Dedifferentiated amniotic fluid mesenchymal stem cell (primary cell): Measurements from ENCODE around the gene RTCB.
"Not testable (repeated sequence)": the region's sequence is repeated elsewhere in the genome, so short reads cannot be mapped to it uniquely, and the experiment has no call there.

Experiments
- DNase-seq: peaks from one replicate; pipeline ENCODE4 v3.0.0-alpha.2; 2016; ENCODE audit errors: extremely low spot score

Gene RTCB

GRCh38 chr22:32389685-32390084 lies 22.4 kb downstream of the RTCB start:
- DNase-seq = no peak

GRCh38 chr22:32385681-32386080 lies 26.4 kb downstream of the RTCB start:
- no peak for DNase-seq

GRCh38 chr22:32380991-32381390 lies 31.1 kb downstream of the RTCB start:
- no peak for DNase-seq

- no peak for DNase-seq
Observed at GRCh38 chr22:32378707-32379272, 33.3 kb downstream of the RTCB start.

GRCh38 chr22:32376681-32377080 lies 35.4 kb downstream of the RTCB start:
- no peak for DNase-seq

GRCh38 chr22:32375678-32376450 lies 36.2 kb downstream of the RTCB start:
- DNase-seq = no peak

- no peak for DNase-seq
Observed at GRCh38 chr22:32364210-32364609, 47.8 kb downstream of the RTCB start.

GRCh38 chr22:32361257-32361656 lies 50.8 kb downstream of the RTCB start:
- no peak for DNase-seq

- not testable (repeated sequence) for DNase-seq
Observed at GRCh38 chr22:32360096-32360495, 52.0 kb downstream of the RTCB start.

GRCh38 chr22:32357567-32357966 lies 54.5 kb downstream of the RTCB start, which contains the start of gene RFPL3:
Gene RFPL3 (plus strand): TSS chr22:32357867. CDS start chr22:32358072, 205 bp downstream.
- not testable (repeated sequence) for DNase-seq

- DNase-seq = no peak
Observed at GRCh38 chr22:32355760-32356159, 56.3 kb downstream of the RTCB start.

GRCh38 chr22:32354360-32355351 lies 57.4 kb downstream of the RTCB start:
- DNase-seq = no peak

- no peak for DNase-seq
Observed at GRCh38 chr22:32353840-32354239, 58.2 kb downstream of the RTCB start.

- DNase-seq = no peak
Observed at GRCh38 chr22:32353292-32353691, 58.8 kb downstream of the RTCB start.

- DNase-seq = no peak
Observed at GRCh38 chr22:32352681-32353080, 59.4 kb downstream of the RTCB start.

GRCh38 chr22:32351875-32352274 lies 60.2 kb downstream of the RTCB start:
- not testable (repeated sequence) for DNase-seq

- DNase-seq = no peak
Observed at GRCh38 chr22:32348031-32348611, 63.9 kb downstream of the RTCB start.

GRCh38 chr22:32343941-32344340 lies 68.1 kb downstream of the RTCB start:
- no peak for DNase-seq

- DNase-seq = no peak
Observed at GRCh38 chr22:32342977-32343376, 69.1 kb downstream of the RTCB start.

GRCh38 chr22:32341122-32341740 lies 70.8 kb downstream of the RTCB start:
- no peak for DNase-seq

GRCh38 chr22:32340411-32340810 lies 71.6 kb downstream of the RTCB start:
- no peak for DNase-seq
